HEK293 (cell line): Measurements from ENCODE around the gene C1QTNF4.

Experiments
- CTCF ChIA-PET: fragments of 350-600 bp; formaldehyde crosslinking; extraction: SDS; loops from one replicate; lab custom pipeline; 2021; ENCODE audit warnings: antibody characterized with exemption; lab: Yijun Ruan, JAX
- POLR2A ChIA-PET: fragments of 300-600 bp; formaldehyde crosslinking; extraction: SDS; loops from one replicate; lab custom pipeline; 2020; ENCODE audit warnings: antibody characterized with exemption, inconsistent platforms; lab: Yijun Ruan, JAX
- H3K27ac ChIP-seq: fragments of 200-500 bp; sonication (Bioruptor generic); 2 replicates; pipeline ENCODE4 v1.5.1; 2014; ENCODE audit warnings: low read depth, low read length, control low read depth, inconsistent platforms; ENCODE audit errors: extremely low read depth
- H3K36me3 ChIP-seq, 2 experiments: fragments of 200-500 bp in 1 of 2; sonication (Bioruptor generic) in 1 of 2; 1 replicate in 1 of 2; 2 replicates in 1 of 2; pipeline ENCODE4 v1.5.1; 2014 to 2017; ENCODE audit warnings: inconsistent platforms in 2 of 2, low read length in 2 of 2; ENCODE audit not compliant: control insufficient read depth in 2 of 2, insufficient read depth in 1 of 2
- H3K4me1 ChIP-seq: fragments of 200-500 bp; sonication (Bioruptor generic); 2 replicates; pipeline ENCODE4 v1.5.1; 2014; ENCODE audit warnings: mild to moderate bottlenecking, low read length, inconsistent platforms; ENCODE audit not compliant: control insufficient read depth, insufficient read depth
- H3K4me3 ChIP-seq: 2 replicates; pipeline ENCODE4 v1.5.1; 2011; ENCODE audit warnings: low read depth, mild to moderate bottlenecking, control low read depth, low read length, moderate library complexity
- H3K9me3 ChIP-seq: fragments of 200-500 bp; sonication (Bioruptor generic); 2 replicates; pipeline ENCODE4 v1.5.1; 2014; ENCODE audit warnings: low read depth, low read length, inconsistent platforms; ENCODE audit not compliant: control insufficient read depth, insufficient read depth
- KLF17 ChIP-seq: fragments of 450-650 bp; formaldehyde crosslinking; IDR thresholded peaks from 2 replicates; pipeline ENCODE4 v1.5.1; 2016; ENCODE audit warnings: missing biosample characterization, missing genetic modification characterization
- PRDM10 ChIP-seq: fragments of 450-650 bp; formaldehyde crosslinking; IDR thresholded peaks from 2 replicates; pipeline ENCODE4 v1.5.1; 2016; ENCODE audit warnings: missing biosample characterization, missing genetic modification characterization
- SETDB1 ChIP-seq: IDR thresholded peaks from one replicate; pipeline ENCODE4 v1.6.1; 2017; ENCODE audit warnings: mild to moderate bottlenecking, low read length, moderate library complexity, mixed read lengths; ENCODE audit not compliant: insufficient read length
- WT1 ChIP-seq: fragments of 450-650 bp; formaldehyde crosslinking; IDR thresholded peaks from 2 replicates; pipeline ENCODE4 v1.5.1; 2016; ENCODE audit warnings: missing biosample characterization, missing genetic modification characterization
- YY1 ChIP-seq: fragments of 450-650 bp; formaldehyde crosslinking; IDR thresholded peaks from 2 replicates; pipeline ENCODE4 v1.5.1; 2018; ENCODE audit warnings: missing biosample characterization, missing genetic modification characterization
- ZBTB7A ChIP-seq: fragments of 450-650 bp; formaldehyde crosslinking; IDR thresholded peaks from 2 replicates; pipeline ENCODE4 v1.5.1; 2016; ENCODE audit warnings: low read depth, missing biosample characterization, missing genetic modification characterization
- ZFHX2 ChIP-seq: fragments of 450-650 bp; formaldehyde crosslinking; conservative IDR thresholded peaks from 2 replicates; pipeline ENCODE4 v1.5.1; 2016; ENCODE audit warnings: missing biosample characterization, missing genetic modification characterization
- ZNF23 ChIP-seq: fragments of 450-650 bp; formaldehyde crosslinking; IDR thresholded peaks from 2 replicates; pipeline ENCODE4 v1.5.1; 2016; ENCODE audit warnings: missing biosample characterization, missing genetic modification characterization, borderline replicate concordance
- ZNF302 ChIP-seq: fragments of 450-650 bp; formaldehyde crosslinking; IDR thresholded peaks from 2 replicates; pipeline ENCODE4 v1.5.1; 2016; ENCODE audit warnings: missing biosample characterization, missing genetic modification characterization, low read depth
- ZNF335 ChIP-seq: fragments of 450-650 bp; formaldehyde crosslinking; conservative IDR thresholded peaks from 2 replicates; pipeline ENCODE4 v1.5.1; 2016; ENCODE audit warnings: missing biosample characterization, missing genetic modification characterization
- ZNF398 ChIP-seq: fragments of 450-650 bp; formaldehyde crosslinking; IDR thresholded peaks from 2 replicates; pipeline ENCODE4 v1.5.1; 2017; ENCODE audit warnings: missing biosample characterization, missing genetic modification characterization
- ZNF433 ChIP-seq: fragments of 450-650 bp; formaldehyde crosslinking; IDR thresholded peaks from 2 replicates; pipeline ENCODE4 v1.5.1; 2016; ENCODE audit warnings: missing biosample characterization, missing genetic modification characterization, low read depth
- ZNF549 ChIP-seq: fragments of 450-650 bp; IDR thresholded peaks from 2 replicates; pipeline ENCODE4 v1.5.1; 2018; ENCODE audit warnings: missing biosample characterization, missing genetic modification characterization, mild to moderate bottlenecking, inconsistent platforms, moderate library complexity
- ZNF558 ChIP-seq: fragments of 450-650 bp; formaldehyde crosslinking; IDR thresholded peaks from 2 replicates; pipeline ENCODE4 v1.5.1; 2016; ENCODE audit warnings: missing biosample characterization, missing genetic modification characterization
- ZNF624 ChIP-seq: fragments of 450-650 bp; formaldehyde crosslinking; IDR thresholded peaks from 2 replicates; pipeline ENCODE4 v1.5.1; 2017; ENCODE audit warnings: missing biosample characterization, missing genetic modification characterization
- ZNF639 ChIP-seq: fragments of 450-650 bp; formaldehyde crosslinking; IDR thresholded peaks from 2 replicates; pipeline ENCODE4 v1.5.1; 2016; ENCODE audit warnings: missing biosample characterization, missing genetic modification characterization
- ZNF658 ChIP-seq: fragments of 450-650 bp; formaldehyde crosslinking; IDR thresholded peaks from 2 replicates; pipeline ENCODE4; 2016; ENCODE audit warnings: missing biosample characterization, missing genetic modification characterization

Gene C1QTNF4

GRCh38 chr11:47589118-47589517 lies 5.1 kb downstream of the C1QTNF4 start:
- POLR2A ChIA-PET: no interaction called here
- Histone ChIP-seq H3K4me1 (no peaks in the 10 kb centered on the region), H3K27ac (no peak overlapping the region), H3K9me3 (no peaks in the 10 kb centered on the region), H3K36me3 (peaks cover 4 to 13% of the 10 kb centered on the region in 2 experiments; a peak in 2 of 3 replicates), H3K4me3 (no peak overlapping the region)
- TF ChIP-seq ZNF624 (tag by site-specific recombination): no peak
- no peak for TF ChIP-seq ZNF23 (tag by site-specific recombination)
- no peak for TF ChIP-seq ZNF302
- CTCF ChIA-PET: no interaction called here

- H3K4me3 ChIP-seq: no peak overlapping the region
- ChIA-PET POLR2A (no interaction called here), CTCF (no interaction called here)
- TF ChIP-seq PRDM10 (tag by site-specific recombination) (peak; percentile 78), ZNF639 (tag by site-specific recombination) (no peak), ZBTB7A (no peak), SETDB1 (no peak), ZNF433 (tag by site-specific recombination) (no peak)
- peaks cover 10 to 26% of the 10 kb centered on the region in 2 experiments; a peak in 2 of 3 replicates for H3K36me3 ChIP-seq
- H3K4me1 ChIP-seq: no peaks in the 10 kb centered on the region
- H3K9me3 ChIP-seq: no peaks in the 10 kb centered on the region
- H3K27ac ChIP-seq: no peak overlapping the region
These were observed 6.4 kb downstream of the C1QTNF4 start for GRCh38 chr11:47587723-47588326.

GRCh38 chr11:47587039-47587716 lies 7.0 kb downstream of the C1QTNF4 start:
- TF ChIP-seq KLF17 (tag by site-specific recombination) (peak; percentile 91), WT1 (tag by site-specific recombination) (peak; percentile 84), ZNF549 (no peak), YY1 (tag by site-specific recombination) (no peak), ZNF558 (tag by site-specific recombination) (no peak), ZFHX2 (tag by site-specific recombination) (0 out of 2 replicates have a peak, but pooled peaks have one; percentile 26), ZNF335 (tag by site-specific recombination) (peak; percentile 58), ZNF398 (tag by site-specific recombination) (0 out of 2 replicates have a peak, but pooled peaks have one; percentile 19), ZNF658 (tag by site-specific recombination) (no peak)
- H3K9me3 ChIP-seq: no peaks in the 10 kb centered on the region
- no peak overlapping the region for H3K4me3 ChIP-seq
- CTCF ChIA-PET: no interaction called here
- no peaks in the 10 kb centered on the region for H3K4me1 ChIP-seq
- peaks cover 13 to 32% of the 10 kb centered on the region in 2 experiments; a peak in 2 of 3 replicates for H3K36me3 ChIP-seq
- no peak overlapping the region for H3K27ac ChIP-seq
- POLR2A ChIA-PET: no interaction called here
